H1 (cell line): Measurements from ENCODE around the gene RFX2. TPM values are rescaled to one million over a fixed set of nuclear protein-coding genes. Genes with fewer than 3 reads are reported as not detected.

Experiments used
- CTCF ChIA-PET: fragments of 300-600 bp; sonication (Branson Sonifier 250); formaldehyde crosslinking; loops from one replicate; lab custom pipeline; 2021; ENCODE audit not compliant: partially characterized antibody; lab: Charles Lee
- POLR2A ChIA-PET: fragments of 300-600 bp; sonication (Branson Sonifier 250); formaldehyde crosslinking; loops from one replicate; lab custom pipeline; 2021; ENCODE audit warnings: inconsistent platforms; ENCODE audit not compliant: partially characterized antibody; lab: Charles Lee
- DNase-seq, 2 experiments: peaks; one replicate each; pipeline versions ENCODE4 v3.0.0 to v3.0.0-alpha.2; 2010 to 2022; ENCODE audit warnings: low spot score in 2 of 2, low read depth in 1 of 2, mixed read lengths in 1 of 2
- FAIRE-seq: peaks from 2 replicates; lab custom pipeline; 2011; peaks lifted over from hg19 to GRCh38; lab: Jason Lieb, UNC
- H2AFZ ChIP-seq: 2 replicates; pipeline ENCODE4 v1.8.1; 2012; ENCODE audit warnings: low read length, inconsistent platforms
- H2AK5ac ChIP-seq: 2 replicates; pipeline ENCODE4 v1.6.1; 2013; ENCODE audit warnings: low read depth, low read length
- H2BK120ac ChIP-seq: replicated peaks from 2 replicates; pipeline ENCODE3; 2013; ENCODE audit warnings: low read depth, low read length, inconsistent platforms
- H2BK12ac ChIP-seq: 2 replicates; pipeline ENCODE4 v1.6.1; 2013; ENCODE audit warnings: low read depth, low read length
- H2BK15ac ChIP-seq: 2 replicates; pipeline ENCODE4 v1.6.1; 2013; ENCODE audit warnings: low read length
- H2BK20ac ChIP-seq: 2 replicates; pipeline ENCODE4 v1.6.1; 2013; ENCODE audit warnings: low read length
- H2BK5ac ChIP-seq: 2 replicates; pipeline ENCODE4 v1.6.1; 2013; ENCODE audit warnings: low read depth, low read length
- H3K14ac ChIP-seq: 2 replicates; pipeline ENCODE4 v1.6.1; 2013; ENCODE audit warnings: inconsistent platforms; ENCODE audit not compliant: insufficient read length
- H3K18ac ChIP-seq: 2 replicates; pipeline ENCODE4 v1.6.1; 2013; ENCODE audit warnings: low read length; ENCODE audit errors: extremely low read depth
- H3K23ac ChIP-seq: 2 replicates; pipeline ENCODE4 v1.6.1; 2013; ENCODE audit warnings: inconsistent platforms; ENCODE audit not compliant: insufficient read length
- H3K23me2 ChIP-seq: 2 replicates; pipeline ENCODE4 v1.6.1; 2013; ENCODE audit warnings: low read depth, low read length
- H3K27ac ChIP-seq: 2 replicates; pipeline ENCODE4 v1.6.1; 2011; ENCODE audit warnings: low read depth, low read length, inconsistent platforms
- H3K27me3 ChIP-seq, 4 experiments: replicated peaks in 1 of 4; 1 replicate in 1 of 4; 2 replicates in 3 of 4; pipeline versions ENCODE4 v1.6.1 to v1.8.1; 2011 to 2013; ENCODE audit warnings: low read length in 3 of 4, mild to moderate bottlenecking in 3 of 4, inconsistent platforms in 2 of 4, mixed read lengths in 2 of 4, moderate library complexity in 1 of 4; ENCODE audit not compliant: control insufficient read depth in 3 of 4, insufficient read depth in 3 of 4; ENCODE audit errors: extremely low read depth in 1 of 4
- H3K36me3 ChIP-seq, 4 experiments: 2 replicates each; pipeline versions ENCODE4 v1.6.1 to v1.8.1; 2011 to 2013; ENCODE audit warnings: mild to moderate bottlenecking in 4 of 4, low read length in 3 of 4, moderate library complexity in 2 of 4, control low read depth in 1 of 4, inconsistent platforms in 1 of 4; ENCODE audit not compliant: insufficient read depth in 4 of 4, control insufficient read depth in 2 of 4
- H3K4ac ChIP-seq: replicated peaks from 2 replicates; pipeline ENCODE3; 2013; ENCODE audit warnings: low read length, low read depth, mixed read lengths, inconsistent platforms; ENCODE audit not compliant: insufficient read length
- H3K4me1 ChIP-seq, 4 experiments: replicated peaks in 1 of 4; 1 replicate in 1 of 4; 2 replicates in 3 of 4; pipeline versions ENCODE4 v1.6.1 to v1.8.1; 2011 to 2013; ENCODE audit warnings: low read length in 3 of 4, inconsistent platforms in 2 of 4, mixed read lengths in 1 of 4; ENCODE audit not compliant: insufficient read depth in 4 of 4, control insufficient read depth in 3 of 4
- H3K4me2 ChIP-seq, 2 experiments: 2 replicates each; pipeline versions ENCODE4 v1.6.1 to v1.8.1; 2011 to 2013; ENCODE audit warnings: low read depth in 2 of 2, low read length in 2 of 2, control low read depth in 1 of 2, inconsistent platforms in 1 of 2, mild to moderate bottlenecking in 1 of 2; ENCODE audit not compliant: insufficient read depth in 1 of 2
- H3K4me3 ChIP-seq, 4 experiments: fragments of 200-600, 300-600 bp in 1 of 4; sonication (generic), shearing (Covaris generic), sonication (Bioruptor Twin) in 1 of 4; 2 replicates each; pipeline versions ENCODE4 v1.5.1 to v1.8.1; 2011 to 2016; ENCODE audit warnings: low read length in 4 of 4, low read depth in 3 of 4, control low read depth in 2 of 4, inconsistent platforms in 2 of 4, mild to moderate bottlenecking in 2 of 4, mixed read lengths in 1 of 4, moderate library complexity in 1 of 4; ENCODE audit not compliant: insufficient read depth in 2 of 4; ENCODE audit errors: extremely low read depth in 1 of 4
- H3K56ac ChIP-seq: replicated peaks from 2 replicates; pipeline ENCODE3; 2013; ENCODE audit warnings: low read depth, mild to moderate bottlenecking, mixed read lengths, low read length, inconsistent platforms; ENCODE audit not compliant: insufficient read length
- H3K79me1 ChIP-seq: 2 replicates; pipeline ENCODE4 v1.6.1; 2013; ENCODE audit warnings: low read depth, low read length, control low read depth
- H3K79me2 ChIP-seq, 2 experiments: 2 replicates each; pipeline versions ENCODE4 v1.6.1 to v1.8.1; 2012 to 2013; ENCODE audit warnings: low read length in 2 of 2, mild to moderate bottlenecking in 2 of 2, inconsistent platforms in 1 of 2; ENCODE audit not compliant: insufficient read depth in 2 of 2, control insufficient read depth in 1 of 2
- H3K9ac ChIP-seq, 4 experiments: replicated peaks in 1 of 4; 1 replicate in 1 of 4; 2 replicates in 3 of 4; pipeline versions ENCODE4 v1.6.1 to v1.8.1; 2011 to 2013; ENCODE audit warnings: low read depth in 3 of 4, low read length in 3 of 4, control low read depth in 2 of 4, mild to moderate bottlenecking in 2 of 4, moderate library complexity in 2 of 4, inconsistent platforms in 1 of 4; ENCODE audit errors: extremely low read depth in 1 of 4
- H3K9me3 ChIP-seq, 2 experiments: 2 replicates each; pipeline versions ENCODE4 v1.6.1 to v1.8.1; 2012 to 2013; ENCODE audit warnings: mild to moderate bottlenecking in 2 of 2, moderate library complexity in 2 of 2, control low read depth in 1 of 2, inconsistent platforms in 1 of 2, low read depth in 1 of 2, low read length in 1 of 2, mixed read lengths in 1 of 2; ENCODE audit not compliant: insufficient read depth in 2 of 2
- H4K20me1 ChIP-seq, 2 experiments: replicated peaks in 1 of 2; 2 replicates each; pipeline versions ENCODE3 to v1.8.1; 2011 to 2013; ENCODE audit warnings: inconsistent platforms in 2 of 2, low read length in 2 of 2, mild to moderate bottlenecking in 1 of 2; ENCODE audit not compliant: insufficient read depth in 2 of 2, control insufficient read depth in 1 of 2
- H4K5ac ChIP-seq: 2 replicates; pipeline ENCODE4 v1.6.1; 2013; ENCODE audit warnings: low read length, low read depth, mixed read lengths, inconsistent platforms; ENCODE audit not compliant: insufficient read length
- H4K8ac ChIP-seq: 2 replicates; pipeline ENCODE4 v1.8.0; 2013; ENCODE audit warnings: mild to moderate bottlenecking, moderate library complexity, low read length, inconsistent platforms; ENCODE audit not compliant: insufficient read depth; ENCODE audit errors: extremely low read depth
- H4K91ac ChIP-seq: replicated peaks from 2 replicates; pipeline ENCODE3; 2013; ENCODE audit warnings: low read length, mixed read lengths, inconsistent platforms; ENCODE audit not compliant: insufficient read length
- ASH2L ChIP-seq: fragments of 200-600, 300-600 bp; sonication (generic); IDR thresholded peaks from one replicate; pipeline ENCODE4 v1.7.1; 2017; ENCODE audit warnings: low read length
- GABPA ChIP-seq: IDR thresholded peaks from 2 replicates; pipeline ENCODE4 v1.6.1; 2011; ENCODE audit warnings: mild to moderate bottlenecking, low read length, moderate library complexity, borderline replicate concordance; ENCODE audit not compliant: insufficient read depth
- RAD21 ChIP-seq, 2 experiments: IDR thresholded peaks in 1 of 2; conservative IDR thresholded peaks in 1 of 2; 2 replicates each; pipeline ENCODE4 v1.6.1; 2011; ENCODE audit warnings: low read depth in 2 of 2, low read length in 2 of 2, improper control_type of control experiment in 1 of 2, inconsistent platforms in 1 of 2, mild to moderate bottlenecking in 1 of 2, moderate library complexity in 1 of 2
- SIN3A ChIP-seq, 2 experiments: IDR thresholded peaks in 1 of 2; conservative IDR thresholded peaks in 1 of 2; 2 replicates each; pipeline ENCODE4 v1.6.1; 2011 to 2012; ENCODE audit warnings: low read length in 2 of 2, improper control_type of control experiment in 1 of 2, low read depth in 1 of 2, mild to moderate bottlenecking in 1 of 2
- TEAD4 ChIP-seq: IDR thresholded peaks from 2 replicates; pipeline ENCODE4 v1.6.1; 2012; ENCODE audit warnings: low read depth, low read length, inconsistent platforms, mixed read lengths
- YY1 ChIP-seq: IDR thresholded peaks from 2 replicates; pipeline ENCODE4 v1.6.1; 2011; ENCODE audit warnings: low read depth, mild to moderate bottlenecking, low read length
- WGBS, 2 experiments: shearing (Covaris generic) in 1 of 2; methylation state at CpG; one replicate each; pipeline versions ENCODE4 v1.1.6 to v1.1.7; 2013 to 2015; ENCODE audit warnings: low lambda C conversion rate in 2 of 2, mixed read lengths in 2 of 2, inconsistent platforms in 1 of 2, low coverage in 1 of 2, missing lambda C conversion rate in 1 of 2; ENCODE audit not compliant: insufficient replicate concordance in 2 of 2, insufficient coverage in 1 of 2, insufficient read length in 1 of 2; ENCODE audit errors: extremely low coverage in 1 of 2, missing lambda C conversion rate in 1 of 2; 5-methylcytosine and 5-hydroxymethylcytosine counted together
- polyA plus RNA-seq, 7 experiments: library from polyadenylated mRNA; depleted of rRNA in 3 of 7; stranded (reverse) in 5 of 7; unstranded in 2 of 7; fragments of >200 nt in 5 of 7; fragments of 200-250 nt in 2 of 7; gene quantifications; 1 replicate in 5 of 7; 2 replicates in 1 of 7; 4 replicates in 1 of 7; pipeline versions ENCODE4 v1.2.1 to v1.2.3, GENCODE V29; 2011 to 2013; ENCODE audit warnings: missing spikeins in 2 of 7, mixed read lengths in 2 of 7
- total RNA-seq: library from RNA; stranded (reverse); fragmentation: NEBNext Ultra II Directional; extraction: Animal tissue kit (Norgen Biotek cat#: 25700); gene quantifications from 2 replicates; pipeline ENCODE4 v1.2.1, GENCODE V29; 2021
- TF ChIP-seq, protein P1 (sequence below), 3 experiments: IDR thresholded peaks; 1 replicate in 2 of 3; 2 replicates in 1 of 3; pipeline versions ENCODE4 v1.5.1 to v1.6.1; 2011; ENCODE audit warnings: low read length in 3 of 3, mild to moderate bottlenecking in 3 of 3, inconsistent platforms in 2 of 3, low read depth in 1 of 3, moderate library complexity in 1 of 3; ENCODE audit not compliant: insufficient read depth in 1 of 3; ENCODE audit errors: control extremely low read depth in 1 of 3

RFX2 gene
- total and polyA plus RNA-seq, 2 of the 8 experiments (the other 6 are each of a cell fraction or from before 2014, with no cell fraction given), result 4.8 to 5.3 TPM

DNA sequence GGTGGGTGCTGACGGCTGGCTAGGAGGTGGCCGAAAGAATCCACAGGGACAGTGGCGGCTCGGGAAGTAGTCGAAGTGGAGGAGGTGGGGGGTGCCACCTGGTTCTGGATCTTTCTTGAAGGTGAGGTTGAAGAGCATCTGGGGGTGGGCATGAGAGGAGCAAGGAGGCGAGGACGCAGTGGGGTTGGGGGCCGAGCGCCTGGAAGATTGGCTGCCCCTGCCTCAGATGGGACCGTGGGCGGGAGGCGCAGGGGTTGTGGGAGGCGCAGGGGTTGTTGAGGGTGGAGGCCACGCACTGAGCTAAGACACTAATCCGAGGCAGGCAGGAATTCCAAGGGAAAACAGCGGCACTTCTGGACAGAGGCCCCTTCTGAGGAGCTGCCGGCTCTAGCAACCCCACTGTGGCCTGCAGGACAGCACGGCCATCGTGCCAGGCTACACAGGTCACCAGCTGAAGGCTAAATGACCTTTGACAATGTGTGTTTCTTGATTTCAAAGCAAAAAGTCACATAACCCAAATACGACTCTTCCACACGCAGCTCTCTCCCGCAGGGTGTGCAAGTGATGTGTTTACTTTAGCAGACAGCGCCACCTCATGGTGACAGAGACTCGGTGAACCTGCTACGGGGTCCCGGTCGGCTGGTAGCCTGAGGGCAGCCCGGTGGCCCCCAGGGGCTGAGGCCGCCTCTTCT is 88.3 kb downstream of the RFX2 start:
- no peaks in the 10 kb centered on the region for H3K79me1 ChIP-seq
- H3K23ac ChIP-seq, result no peak overlapping the region
- POLR2A ChIA-PET, result interaction anchor here (1.0 to 1.9 kb wide), 10 partner anchors 9 to 331 kb away, joined by 3 to 6 read pairs (median 4); partner anchors contain the start of gene RANBP3
- WGBS, 2 experiments, result 47% methylated on average over 26 of the region's 29 CpGs; no CpG with 5 or more reads in 1 of the 2 experiments
- peaks cover 0 to 6% (median 0%) of the 10 kb centered on the region in 4 experiments; a peak in 2 of 7 replicates for H3K4me1 ChIP-seq
- no peak overlapping the region for H2AK5ac ChIP-seq
- H2BK5ac ChIP-seq, result no peak overlapping the region
- no peak overlapping the region for H3K14ac ChIP-seq
- FAIRE-seq, result peak; percentile 71
- H2BK20ac ChIP-seq, result no peak overlapping the region
- no peak overlapping the region for H3K4me2 ChIP-seq
- H3K9ac ChIP-seq, result no peak overlapping the region
- H4K91ac ChIP-seq, result no peak overlapping the region
- no peak overlapping the region for H3K4ac ChIP-seq
- no peaks in the 10 kb centered on the region for H3K9me3 ChIP-seq
- H2BK15ac ChIP-seq, result no peak overlapping the region
- no peaks in the 10 kb centered on the region for H3K36me3 ChIP-seq
- no peaks in the 10 kb centered on the region for H3K23me2 ChIP-seq
- DNase-seq, result peak; percentile 46 to 95
- H4K8ac ChIP-seq, result peak overlapping the region; percentile 92; the same call in 1 of the 2 replicates
- no peak overlapping the region for H2BK120ac ChIP-seq
- no peak overlapping the region for H3K56ac ChIP-seq
- H2BK12ac ChIP-seq, result 0 out of 2 replicates have a peak overlapping the region, but pooled peaks have one; percentile 17
- H4K5ac ChIP-seq, result no peak overlapping the region
- TF ChIP-seq SIN3A (conservative IDR thresholded peaks at IDR 0.05 in 1 of 2, IDR thresholded peaks at IDR 0.05 in 1 of 2; ENCODE audit: low read depth in 1 of 2, low read length in 2 of 2), result 0 out of 4 replicates have a peak, but pooled peaks of 1 of the 2 experiments have one; percentile 37
- TF ChIP-seq YY1, result no peak
- TF ChIP-seq GABPA, result peak; percentile 26; the same call in 1 of the 2 replicates
- TF ChIP-seq ASH2L, result no peak
- 0 out of 2 replicates have a peak, but pooled peaks have one; percentile 47 for TF ChIP-seq TEAD4
- TF ChIP-seq RAD21 (IDR thresholded peaks at IDR 0.05 in 1 of 2, conservative IDR thresholded peaks at IDR 0.05 in 1 of 2; ENCODE audit: low read depth in 2 of 2, low read length in 2 of 2), result peak; percentile 91 to 92
- TF ChIP-seq, protein P1, sequence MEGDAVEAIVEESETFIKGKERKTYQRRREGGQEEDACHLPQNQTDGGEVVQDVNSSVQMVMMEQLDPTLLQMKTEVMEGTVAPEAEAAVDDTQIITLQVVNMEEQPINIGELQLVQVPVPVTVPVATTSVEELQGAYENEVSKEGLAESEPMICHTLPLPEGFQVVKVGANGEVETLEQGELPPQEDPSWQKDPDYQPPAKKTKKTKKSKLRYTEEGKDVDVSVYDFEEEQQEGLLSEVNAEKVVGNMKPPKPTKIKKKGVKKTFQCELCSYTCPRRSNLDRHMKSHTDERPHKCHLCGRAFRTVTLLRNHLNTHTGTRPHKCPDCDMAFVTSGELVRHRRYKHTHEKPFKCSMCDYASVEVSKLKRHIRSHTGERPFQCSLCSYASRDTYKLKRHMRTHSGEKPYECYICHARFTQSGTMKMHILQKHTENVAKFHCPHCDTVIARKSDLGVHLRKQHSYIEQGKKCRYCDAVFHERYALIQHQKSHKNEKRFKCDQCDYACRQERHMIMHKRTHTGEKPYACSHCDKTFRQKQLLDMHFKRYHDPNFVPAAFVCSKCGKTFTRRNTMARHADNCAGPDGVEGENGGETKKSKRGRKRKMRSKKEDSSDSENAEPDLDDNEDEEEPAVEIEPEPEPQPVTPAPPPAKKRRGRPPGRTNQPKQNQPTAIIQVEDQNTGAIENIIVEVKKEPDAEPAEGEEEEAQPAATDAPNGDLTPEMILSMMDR (IDR thresholded peaks at IDR 0.05; ENCODE audit: control extremely low read depth in 1 of 3, insufficient read depth in 1 of 3, low read depth in 1 of 3, low read length in 3 of 3), result peak; percentile 84 to 93 (median 85)
- H3K27me3 ChIP-seq, result peaks cover 0 to 4% (median under 1%) of the 10 kb centered on the region in 4 experiments; a peak in 4 of 7 replicates
- H3K4me3 ChIP-seq, result no peak overlapping the region; a peak in 2 of 8 replicates
- no peak overlapping the region for H3K18ac ChIP-seq
- no peaks in the 10 kb centered on the region for H4K20me1 ChIP-seq
- CTCF ChIA-PET, result interaction anchor here (0.6 to 11.7 kb wide), 52 partner anchors 9 to 1049 kb away, joined by 3 to 306 read pairs (median 4); partner anchors contain the start of genes DUS3L and NRTN
- no peaks in the 10 kb centered on the region for H3K79me2 ChIP-seq
- no peak overlapping the region for H3K27ac ChIP-seq
- no peak overlapping the region for H2AFZ ChIP-seq
